AG04450 (cell line): ENCODE results near the gene PRKN. TPM values are rescaled to one million over a fixed set of nuclear protein-coding genes. Genes with fewer than 3 reads are reported as not detected.

Source experiments
- CTCF ChIA-PET: fragments of 300-600, 350-600 bp; formaldehyde crosslinking; extraction: SDS; loops from one replicate; lab custom pipeline; 2022; ENCODE audit warnings: antibody characterized with exemption, inconsistent platforms; lab: Charles Lee
- POLR2A ChIA-PET: fragments of 350-600 bp; formaldehyde crosslinking; extraction: SDS; loops from one replicate; lab custom pipeline; 2021; ENCODE audit warnings: antibody characterized with exemption, inconsistent platforms; lab: Yijun Ruan, JAX
- DNase-seq: peaks from one replicate; pipeline ENCODE4 v3.0.0-alpha.2; 2011; ENCODE audit warnings: low read depth, low spot score
- H3K27ac ChIP-seq: one replicate; pipeline ENCODE4 v1.5.1; 2012; ENCODE audit warnings: low read depth, low read length, control low read depth
- H3K27me3 ChIP-seq: one replicate; pipeline ENCODE4 v1.6.0; 2012; ENCODE audit warnings: low read length; ENCODE audit not compliant: control insufficient read depth, insufficient read depth
- H3K4me3 ChIP-seq: 2 replicates; pipeline ENCODE4 v1.5.1; 2011; ENCODE audit warnings: mild to moderate bottlenecking, low read depth, low read length, control low read depth
- H3K9me3 ChIP-seq: 2 replicates; pipeline ENCODE4 v1.5.1; 2012; ENCODE audit warnings: low read length; ENCODE audit not compliant: control insufficient read depth, insufficient read depth
- CTCF ChIP-seq: IDR thresholded peaks from 2 replicates; pipeline ENCODE4 v1.5.1; 2011; ENCODE audit warnings: low read depth, low read length, control low read depth, inconsistent platforms
- polyA plus RNA-seq: library from polyadenylated mRNA; depleted of rRNA; stranded (reverse); fragments of >200 nt; gene quantifications from 2 replicates; pipeline ENCODE4 v1.2.3, GENCODE V29; 2011

The PRKN gene
- polyA plus RNA-seq, 1 experiment: not detected

GRCh38 chr6:161649068-161649467 is 1078.5 kb downstream of the PRKN start:
- no peak for TF ChIP-seq CTCF
- Histone ChIP-seq H3K9me3 (peaks cover 6% of the 10 kb centered on the region), H3K4me3 (no peak overlapping the region), H3K27me3 (no peaks in the 10 kb centered on the region), H3K27ac (no peak overlapping the region)
- ChIA-PET POLR2A (no interaction called here), CTCF (no interaction called here)
- no peak for DNase-seq

GRCh38 chr6:161647234-161647633 is 1080.3 kb downstream of the PRKN start:
- ChIA-PET CTCF (no interaction called here), POLR2A (no interaction called here)
- Histone ChIP-seq H3K27me3 (no peaks in the 10 kb centered on the region), H3K4me3 (no peak overlapping the region), H3K27ac (no peak overlapping the region), H3K9me3 (peaks cover 6% of the 10 kb centered on the region)
- no peak for DNase-seq
- TF ChIP-seq CTCF: no peak

DNA sequence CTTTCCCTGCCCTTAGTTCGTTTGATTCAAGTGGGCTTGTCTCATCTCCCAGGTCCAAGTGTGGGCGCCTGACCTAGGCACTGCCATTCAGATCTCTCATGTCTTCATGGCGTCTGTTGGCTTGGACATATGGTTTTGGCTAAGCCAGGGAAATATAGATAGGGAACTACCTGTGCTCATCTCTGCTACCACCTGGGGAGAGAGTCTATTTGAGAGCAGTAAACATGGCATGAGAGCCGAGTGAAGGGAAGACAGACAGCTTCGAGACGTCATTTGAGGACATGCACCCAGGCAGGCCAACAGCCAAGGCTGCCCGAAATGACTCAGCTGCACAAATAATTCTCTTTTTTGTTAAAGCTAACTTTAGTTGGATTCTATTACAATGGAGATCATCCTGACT is 1083.0 kb downstream of the PRKN start:
- ChIA-PET CTCF (no interaction called here), POLR2A (no interaction called here)
- Histone ChIP-seq H3K4me3 (no peak overlapping the region), H3K27me3 (no peaks in the 10 kb centered on the region), H3K9me3 (peaks cover 6% of the 10 kb centered on the region), H3K27ac (no peak overlapping the region)
- TF ChIP-seq CTCF: no peak
- DNase-seq: no peak

DNA sequence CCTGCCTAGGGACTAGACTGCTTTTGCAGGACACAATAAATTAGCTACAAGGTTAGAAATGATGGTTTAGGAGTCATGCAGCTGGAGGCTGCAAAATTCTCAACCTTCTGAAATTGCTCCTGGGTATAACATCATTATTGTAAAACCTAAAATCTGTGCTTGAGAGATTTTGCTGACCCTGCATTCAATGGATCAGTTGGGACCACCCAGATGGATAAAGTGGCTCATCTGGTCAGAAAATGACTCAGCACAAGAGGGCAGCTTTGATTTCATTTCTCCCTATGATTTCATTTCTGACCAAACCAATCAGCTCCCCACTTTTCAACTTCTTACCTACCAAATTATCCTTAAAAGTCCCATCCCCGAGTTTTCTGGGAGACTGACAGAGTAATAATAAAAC is 1086.4 kb downstream of the PRKN start:
- CTCF ChIA-PET: no interaction called here

GRCh38 chr6:161639772-161640171 is 1087.8 kb downstream of the PRKN start:
- Histone ChIP-seq H3K9me3 (peaks cover 12% of the 10 kb centered on the region), H3K27ac (no peak overlapping the region), H3K27me3 (no peaks in the 10 kb centered on the region), H3K4me3 (no peak overlapping the region)
- no peak for DNase-seq
- CTCF ChIA-PET: no interaction called here
- TF ChIP-seq CTCF: no peak
- POLR2A ChIA-PET: no interaction called here

More for the DNA sequence above, 1086.4 kb downstream of the PRKN start:
- POLR2A ChIA-PET: no interaction called here
- no peak overlapping the region for H3K27ac ChIP-seq
- H3K4me3 ChIP-seq: no peak overlapping the region
- DNase-seq: no peak
- TF ChIP-seq CTCF: no peak
- H3K27me3 ChIP-seq: no peaks in the 10 kb centered on the region
- H3K9me3 ChIP-seq: peaks cover 9% of the 10 kb centered on the region
